Fibroblast of the conjunctiva (primary cell): ENCODE results near the gene ITPRIPL1.

Source experiments
- DNase-seq: peaks from one replicate; pipeline ENCODE4 v3.0.0-alpha.2; 2010; ENCODE audit warnings: low read depth

The ITPRIPL1 gene

DNA sequence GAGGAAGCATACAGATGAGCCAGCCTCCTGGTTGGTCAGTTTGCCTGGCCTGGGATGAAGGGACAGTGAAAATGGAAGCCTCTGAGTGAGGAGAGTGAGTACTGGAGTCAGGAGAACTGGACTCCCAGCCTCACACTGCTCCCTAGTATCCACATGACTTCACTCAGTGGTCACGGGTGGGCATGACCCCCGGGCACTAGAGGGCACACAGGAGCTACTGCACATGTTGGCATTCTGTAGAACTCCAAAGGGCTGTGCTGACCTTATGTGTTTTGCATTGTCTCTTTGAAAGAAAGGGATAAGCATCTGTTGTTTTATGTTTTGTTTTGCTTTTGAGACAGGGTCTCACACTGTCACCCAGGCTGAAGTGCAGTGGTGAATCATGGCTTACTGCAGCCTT lies 34.2 kb downstream of the ITPRIPL1 start:
- DNase-seq: no peak

DNA sequence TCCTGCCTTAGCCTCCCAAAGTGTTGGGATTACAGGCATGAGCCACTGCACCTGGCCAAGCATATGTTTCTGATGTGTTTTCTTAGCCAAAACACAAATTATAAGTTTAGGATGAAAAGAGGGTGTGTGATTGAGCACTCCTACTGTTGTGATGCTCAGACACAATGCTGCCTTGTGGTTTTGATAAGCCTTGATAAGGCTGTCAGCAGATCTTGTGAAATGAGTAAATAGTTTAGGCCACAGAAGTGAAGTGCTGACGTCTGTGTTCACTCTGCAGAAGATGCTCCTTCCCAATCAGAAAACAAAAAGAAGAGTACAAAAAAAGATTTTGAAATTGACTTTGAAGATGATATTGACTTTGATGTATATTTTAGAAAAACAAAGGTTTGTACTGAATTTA lies 34.7 kb downstream of the ITPRIPL1 start:
- no peak for DNase-seq

GRCh38 chr2:96361751-96362150 lies 36.6 kb downstream of the ITPRIPL1 start:
- DNase-seq: no peak

- no peak for DNase-seq
These were observed 44.1 kb downstream of the ITPRIPL1 start for GRCh38 chr2:96369186-96369585.

DNA sequence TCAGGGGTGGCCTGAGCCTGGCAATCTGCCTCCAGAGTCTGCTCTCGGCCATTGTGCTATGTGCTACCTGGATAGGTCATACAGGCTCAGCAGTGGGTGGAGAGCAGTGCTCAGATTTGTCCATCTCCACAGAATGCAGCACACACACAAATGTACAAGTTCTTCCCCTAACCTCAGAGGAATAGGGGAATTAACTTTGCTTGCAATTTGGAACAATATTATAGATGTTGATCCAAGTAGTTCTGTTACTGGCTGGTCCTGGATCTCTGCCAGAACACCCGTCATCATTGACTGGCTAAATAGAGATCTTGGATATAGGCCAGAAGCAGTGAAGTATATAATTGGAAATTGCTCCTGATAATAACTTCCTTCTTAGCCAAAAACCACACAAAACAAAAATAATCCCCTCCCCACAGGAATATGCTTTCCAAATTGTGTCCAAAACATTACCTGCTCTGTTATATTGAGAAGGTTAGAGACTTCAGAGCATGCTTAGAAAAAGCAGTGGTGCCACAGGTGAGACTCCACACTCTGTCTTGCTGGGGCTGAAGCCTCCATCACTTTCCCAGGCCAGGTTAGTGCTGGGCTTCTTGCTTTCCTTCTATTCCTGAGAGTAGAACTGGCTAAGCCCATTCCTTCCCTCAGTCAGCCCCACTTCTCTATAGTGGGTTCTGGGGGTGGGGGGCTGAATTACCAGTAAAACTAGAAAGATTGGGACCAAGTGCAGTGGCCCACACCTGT lies 49.3 kb downstream of the ITPRIPL1 start:
- peak; percentile 35 for DNase-seq
